ENCODE measurements around the gene NAA38.

The NAA38 gene

GRCh38 chr17:7839190-7839875 is 18.0 kb downstream of the NAA38 start:
- no peak for DNase-seq

GRCh38 chr17:7838090-7839075 is 19.0 kb downstream of the NAA38 start:
- peak; percentile 27 for DNase-seq

GRCh38 chr17:7837408-7838088 is 19.8 kb downstream of the NAA38 start:
- no peak for DNase-seq

GRCh38 chr17:7836596-7837407 is 20.6 kb downstream of the NAA38 start:
- peak; percentile 88 for DNase-seq

- peak; percentile 49 for DNase-seq
Observed at GRCh38 chr17:7835814-7836595, 21.4 kb downstream of the NAA38 start.

- DNase-seq = peak; percentile 93
Observed at GRCh38 chr17:7834957-7835813, 22.2 kb downstream of the NAA38 start.

- DNase-seq = no peak
Observed at GRCh38 chr17:7834542-7834956, 22.8 kb downstream of the NAA38 start.

- peak; percentile 86 for DNase-seq
Observed at GRCh38 chr17:7833795-7834541, 23.4 kb downstream of the NAA38 start, which contains the start of gene KDM6B. Gene KDM6B (plus strand): TSS chr17:7834217. CDS start chr17:7845555, 11,338 bp downstream.

- no peak for DNase-seq
Observed at GRCh38 chr17:7833011-7833794, 24.2 kb downstream of the NAA38 start.

GRCh38 chr17:7832431-7832830 is 24.9 kb downstream of the NAA38 start:
- no peak for DNase-seq

- no peak for DNase-seq
Observed at GRCh38 chr17:7831233-7831632, 26.1 kb downstream of the NAA38 start.

GRCh38 chr17:7830616-7831015 is 26.7 kb downstream of the NAA38 start:
- no peak for DNase-seq

GRCh38 chr17:7825206-7825990 is 32.0 kb downstream of the NAA38 start:
- no peak for DNase-seq

- DNase-seq = no peak
Observed at GRCh38 chr17:7824021-7824924, 33.1 kb downstream of the NAA38 start.

GRCh38 chr17:7823581-7824001 is 33.8 kb downstream of the NAA38 start:
- DNase-seq = no peak

- no peak for DNase-seq
Observed at GRCh38 chr17:7822126-7822525, 35.2 kb downstream of the NAA38 start.

- DNase-seq = no peak
Observed at GRCh38 chr17:7820231-7820630, 37.1 kb downstream of the NAA38 start.

All from HCEC 1CT (cell line).